GM12878 (cell line): ENCODE measurements around the gene ZDHHC14.

ENCODE experiments used
- CEBPB ChIP-seq, 2 experiments: fragments of 150-350 bp in 1 of 2; IDR thresholded peaks; 2 replicates each; pipeline ENCODE4 v1.6.1; 2012 to 2014; ENCODE audit warnings: low read depth in 2 of 2, low read length in 2 of 2, borderline replicate concordance in 1 of 2, inconsistent platforms in 1 of 2
- CTCF ChIP-seq, 3 experiments: IDR thresholded peaks in 2 of 3; conservative IDR thresholded peaks in 1 of 3; 2 replicates each; pipeline ENCODE4 v1.5.1; 2011; ENCODE audit warnings: low read depth in 3 of 3, low read length in 3 of 3, mild to moderate bottlenecking in 3 of 3, control low read depth in 2 of 3, moderate library complexity in 2 of 3, inconsistent platforms in 1 of 3, mixed read lengths in 1 of 3; ENCODE audit not compliant: control insufficient read depth in 2 of 3, insufficient read depth in 1 of 3; ENCODE audit errors: extremely low read depth in 1 of 3
- NR2C1 ChIP-seq: fragments of 450-650 bp; IDR thresholded peaks from 2 replicates; pipeline ENCODE4 v1.6.1; 2017; ENCODE audit warnings: antibody characterized with exemption, mild to moderate bottlenecking, moderate library complexity
- RCOR1 ChIP-seq: conservative IDR thresholded peaks from 2 replicates; pipeline ENCODE4 v1.6.1; 2012; ENCODE audit warnings: low read depth, low read length, improper control_type of control experiment
- USF2 ChIP-seq: IDR thresholded peaks from 2 replicates; pipeline ENCODE4 v1.6.1; 2011; ENCODE audit warnings: low read depth, low read length, improper control_type of control experiment, borderline replicate concordance
- ZBTB11 ChIP-seq: fragments of 450-650 bp; formaldehyde crosslinking; IDR thresholded peaks from 2 replicates; pipeline ENCODE4 v1.5.0; 2022; ENCODE audit warnings: mild to moderate bottlenecking, missing genetic modification characterization

- no peak for TF ChIP-seq RCOR1
- no peak for TF ChIP-seq CEBPB (IDR thresholded peaks at IDR 0.05; ENCODE audit: borderline replicate concordance in 1 of 2, low read depth in 2 of 2, low read length in 2 of 2)
- TF ChIP-seq ZBTB11 = no peak
- TF ChIP-seq USF2 = no peak
- no peak for TF ChIP-seq CTCF (IDR thresholded peaks at IDR 0.05 in 2 of 3, conservative IDR thresholded peaks at IDR 0.05 in 1 of 3; ENCODE audit: control insufficient read depth in 2 of 3, extremely low read depth in 1 of 3, insufficient read depth in 1 of 3, low read depth in 3 of 3, low read length in 3 of 3)
- no peak for TF ChIP-seq NR2C1
These were observed 154.6 kb downstream of the ZDHHC14 start for GRCh38 chr6:157535340-157536222.
